GM21526 (cell line): Measurements from ENCODE around the gene HDDC3.
A peak's percentile ranks its signal among the peaks of the same experiment; 100 is the strongest.

Experiments used
- ATAC-seq: cut with Tn5 transposase; IDR thresholded peaks from one replicate; pipeline ENCODE4 v1.9.1; 2021; ENCODE audit warnings: moderate library complexity; ENCODE audit not compliant: unreplicated experiment, low FRiP score

Gene HDDC3

DNA sequence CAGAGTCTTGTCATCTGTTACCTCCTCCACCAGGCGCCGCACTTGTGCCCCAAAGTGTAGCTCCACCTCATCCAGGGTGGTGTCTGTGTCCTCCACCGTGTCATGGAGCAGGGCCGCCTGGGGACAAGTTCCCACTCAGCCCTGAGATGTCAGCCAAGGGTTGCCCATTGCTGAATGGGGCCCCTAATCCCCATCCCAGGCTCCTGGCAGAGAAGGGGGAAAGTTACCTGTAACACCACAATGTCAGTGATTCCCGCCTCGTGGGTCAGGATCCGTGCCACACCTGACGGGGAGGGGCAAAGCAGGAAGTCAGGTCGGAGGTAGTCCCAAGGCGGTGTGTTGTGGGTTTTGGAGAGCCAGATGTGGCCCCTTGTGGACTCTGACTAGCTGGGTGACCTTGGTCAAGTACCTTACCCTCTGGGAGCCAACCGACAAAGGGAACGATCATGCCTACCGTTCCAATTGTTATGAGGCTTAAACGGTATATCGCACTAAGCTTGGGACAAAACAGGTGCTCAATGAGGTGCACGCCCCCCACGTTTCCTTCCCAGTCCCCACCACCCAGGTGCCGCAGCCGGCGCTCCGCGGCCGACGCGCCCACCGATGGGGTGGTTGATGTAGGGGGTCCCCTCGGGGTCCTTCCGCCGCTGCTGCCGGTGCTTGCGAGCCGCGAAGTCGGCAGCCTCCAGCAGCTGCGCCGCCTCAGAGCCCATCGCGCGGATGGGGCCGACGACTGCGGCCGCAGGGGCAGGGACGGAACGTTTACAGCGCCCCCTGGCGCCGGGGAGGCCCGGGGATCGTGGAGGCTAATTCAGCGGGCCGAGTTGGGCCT is at the start of gene HDDC3:
TSS of gene HDDC3 (minus strand) at position 722 of the 832 bp plus-strand sequence. CDS start at position 713, 9 bp downstream.
- peak; percentile 47 for ATAC-seq

- no peak for ATAC-seq
Measured at GRCh38 chr15:90982135-90982534, 49.8 kb upstream of the HDDC3 start.

- ATAC-seq, result peak; percentile 70
Measured at GRCh38 chr15:90981681-90982080, 49.3 kb upstream of the HDDC3 start.

DNA sequence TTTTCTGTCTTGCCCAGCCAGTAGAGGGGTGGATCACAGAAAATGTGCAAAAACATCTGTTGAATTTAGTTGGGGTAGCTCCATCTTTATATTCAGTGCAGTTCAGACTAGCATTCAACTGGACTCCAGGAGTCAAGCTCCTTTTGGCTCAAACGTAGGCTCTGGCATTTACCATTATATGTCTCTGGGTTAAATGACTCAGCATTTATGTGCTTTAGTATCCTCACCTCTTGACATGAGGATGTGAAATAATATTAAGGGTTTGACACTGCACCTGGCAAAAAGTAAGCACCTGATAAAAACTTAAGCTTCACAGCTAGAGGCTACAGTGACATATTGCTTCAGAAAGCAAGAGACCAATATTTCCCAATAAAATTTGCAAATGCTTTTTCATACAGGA is 47.2 kb upstream of the HDDC3 start:
- ATAC-seq, result no peak

DNA sequence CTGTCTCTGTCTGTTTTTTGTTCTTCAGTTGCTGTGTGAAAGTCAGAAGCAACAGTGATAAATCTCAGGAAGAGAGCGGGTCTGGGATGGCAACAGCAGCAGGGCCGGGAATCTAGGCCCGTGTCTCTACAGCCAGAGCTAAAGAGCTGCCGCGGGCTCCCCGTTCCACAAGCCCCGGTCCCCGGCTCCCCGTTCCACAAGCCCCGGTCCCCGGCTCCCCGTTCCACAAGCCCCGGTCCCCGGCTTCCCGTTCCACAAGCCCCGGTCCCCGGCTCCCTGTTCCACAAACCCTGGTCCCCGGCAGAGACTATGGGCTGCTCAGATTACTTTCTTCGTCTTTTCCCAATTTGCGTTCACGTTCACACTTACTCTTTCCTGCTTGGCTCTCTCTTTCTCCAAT is 41.9 kb upstream of the HDDC3 start:
- no peak for ATAC-seq

GRCh38 chr15:90972133-90972532 is 39.8 kb upstream of the HDDC3 start:
- no peak for ATAC-seq

DNA sequence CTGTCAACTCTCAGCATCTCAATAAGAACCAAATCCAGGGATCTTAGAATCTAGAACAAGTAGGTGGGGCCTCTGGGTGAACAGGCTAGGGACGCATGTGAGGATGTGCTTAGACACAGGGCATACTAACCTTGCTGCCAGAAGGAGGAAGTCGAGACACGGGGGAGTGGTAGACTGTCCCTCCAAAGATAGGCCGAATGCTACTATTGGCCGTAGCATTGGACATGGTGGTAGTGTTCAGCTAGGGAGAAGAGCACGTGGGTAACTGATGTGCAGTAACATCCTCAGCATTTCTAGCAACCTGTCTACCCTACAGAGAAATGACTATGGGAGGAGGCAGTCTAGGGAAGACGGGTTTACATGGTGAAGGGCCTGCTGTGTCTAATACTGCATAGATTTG is 37.9 kb upstream of the HDDC3 start:
- no peak for ATAC-seq

DNA sequence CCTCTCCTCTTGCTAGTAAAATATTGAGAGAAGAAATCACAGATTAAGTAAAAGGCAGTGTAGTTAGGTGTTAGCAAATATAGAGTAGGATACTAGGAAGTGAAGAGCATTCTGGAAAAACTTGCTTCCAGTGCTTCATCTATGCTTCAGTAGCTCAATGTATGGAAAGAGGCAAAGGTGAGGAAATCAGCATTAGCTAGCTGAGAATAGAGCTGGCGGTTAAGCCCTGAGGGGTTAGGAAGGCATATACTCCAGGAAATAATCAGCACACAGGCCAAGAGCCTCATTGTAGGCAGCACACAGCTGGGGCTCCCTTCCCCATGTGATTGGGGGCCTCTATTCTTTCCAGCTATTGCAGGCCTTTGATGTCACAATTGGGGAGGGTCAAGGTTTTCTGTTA is 36.1 kb upstream of the HDDC3 start:
- ATAC-seq, result no peak

GRCh38 chr15:90967206-90967605 is 34.9 kb upstream of the HDDC3 start:
- no peak for ATAC-seq

GRCh38 chr15:90966262-90966661 is 33.9 kb upstream of the HDDC3 start:
- ATAC-seq, result no peak

DNA sequence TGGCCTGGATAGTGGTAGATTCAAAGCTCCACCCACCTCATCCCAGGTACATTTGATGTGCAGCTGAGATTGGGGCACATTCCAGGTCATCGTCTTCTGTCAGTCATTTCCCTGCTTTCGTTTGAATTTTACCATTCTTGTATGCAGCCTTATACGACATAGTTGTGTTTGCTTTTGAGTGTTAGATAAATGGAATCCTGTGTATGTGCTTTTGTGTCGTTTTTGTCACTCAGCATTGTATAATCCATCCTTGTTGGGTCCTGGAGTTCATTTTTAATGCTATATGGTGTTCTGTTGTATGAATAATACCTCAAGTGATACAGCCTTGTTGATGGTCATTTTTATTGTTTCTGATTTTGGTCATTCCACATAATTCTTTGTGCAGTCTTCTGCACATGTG is 29.7 kb upstream of the HDDC3 start:
- no peak for ATAC-seq

DNA sequence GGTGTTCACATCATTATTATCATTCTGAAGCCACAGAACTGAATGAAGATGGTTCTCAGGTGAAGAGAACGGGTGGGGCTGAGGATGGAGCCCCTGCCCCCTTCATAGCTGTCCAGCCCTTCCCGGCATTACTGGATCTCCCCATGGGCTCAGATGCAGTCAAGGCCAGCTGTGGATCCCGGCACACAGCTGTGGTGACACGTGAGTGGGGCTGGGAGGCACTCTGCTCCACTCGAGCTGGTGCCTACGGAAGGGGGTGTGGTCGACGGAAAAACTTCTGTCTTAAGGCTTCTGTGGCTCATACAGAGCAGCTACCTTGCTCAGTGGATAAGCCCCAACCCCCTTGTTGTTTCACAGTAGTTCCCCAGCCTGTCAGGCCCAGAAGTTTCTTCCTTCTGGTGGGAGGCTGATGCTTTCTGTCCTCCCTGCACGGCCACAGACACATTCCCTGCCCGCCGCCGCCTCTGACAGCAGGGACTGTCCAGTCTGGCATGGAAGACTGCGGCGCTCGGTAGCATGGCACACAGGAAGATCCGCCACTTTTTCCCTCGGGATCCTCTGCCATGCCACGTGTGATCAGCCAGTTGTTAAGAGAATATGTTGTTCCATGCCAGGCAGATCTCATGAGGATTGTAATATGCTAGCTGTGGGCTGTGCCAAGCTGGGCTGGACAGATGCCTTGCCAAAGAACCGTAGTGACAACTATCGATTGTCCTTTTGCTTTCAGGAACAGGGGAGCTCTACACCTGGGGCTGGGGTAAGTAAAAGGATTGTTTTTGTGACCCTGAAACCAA is 28.1 kb upstream of the HDDC3 start:
- no peak for ATAC-seq

GRCh38 chr15:90959894-90960293 is 27.5 kb upstream of the HDDC3 start:
- no peak for ATAC-seq

DNA sequence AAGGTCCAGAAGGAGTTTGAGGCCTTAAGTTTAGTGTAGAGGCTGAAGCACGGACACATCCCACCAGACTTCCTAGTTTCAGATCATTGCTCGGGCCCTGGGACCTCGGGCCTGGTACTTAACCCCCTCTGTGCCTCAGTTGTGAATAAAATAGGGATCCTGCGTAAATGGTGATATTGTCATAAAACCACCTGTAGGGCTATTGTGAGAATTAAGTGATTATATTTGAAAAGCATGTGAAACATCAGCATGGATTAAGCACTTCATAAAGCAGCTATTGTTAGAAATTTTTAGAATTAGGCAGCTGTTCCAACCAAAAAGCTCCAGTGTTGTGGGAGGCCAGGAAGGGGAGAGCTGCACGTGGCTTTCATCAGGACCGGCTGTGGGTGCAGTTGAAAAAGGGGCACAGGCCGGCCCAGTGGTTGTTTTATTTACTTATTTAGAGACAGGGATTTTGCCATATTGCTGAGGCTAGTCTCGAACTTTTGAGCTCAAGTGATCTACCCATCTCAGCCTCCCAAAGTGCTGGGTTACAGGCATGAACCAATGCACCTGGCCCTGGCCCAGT is 26.8 kb upstream of the HDDC3 start:
- ATAC-seq, result no peak

GRCh38 chr15:90957791-90958190 is 25.4 kb upstream of the HDDC3 start:
- ATAC-seq, result no peak

- no peak for ATAC-seq
Measured at GRCh38 chr15:90957031-90957790, 24.9 kb upstream of the HDDC3 start.

- peak; percentile 32 for ATAC-seq
Measured at GRCh38 chr15:90956274-90957030, 24.1 kb upstream of the HDDC3 start.

DNA sequence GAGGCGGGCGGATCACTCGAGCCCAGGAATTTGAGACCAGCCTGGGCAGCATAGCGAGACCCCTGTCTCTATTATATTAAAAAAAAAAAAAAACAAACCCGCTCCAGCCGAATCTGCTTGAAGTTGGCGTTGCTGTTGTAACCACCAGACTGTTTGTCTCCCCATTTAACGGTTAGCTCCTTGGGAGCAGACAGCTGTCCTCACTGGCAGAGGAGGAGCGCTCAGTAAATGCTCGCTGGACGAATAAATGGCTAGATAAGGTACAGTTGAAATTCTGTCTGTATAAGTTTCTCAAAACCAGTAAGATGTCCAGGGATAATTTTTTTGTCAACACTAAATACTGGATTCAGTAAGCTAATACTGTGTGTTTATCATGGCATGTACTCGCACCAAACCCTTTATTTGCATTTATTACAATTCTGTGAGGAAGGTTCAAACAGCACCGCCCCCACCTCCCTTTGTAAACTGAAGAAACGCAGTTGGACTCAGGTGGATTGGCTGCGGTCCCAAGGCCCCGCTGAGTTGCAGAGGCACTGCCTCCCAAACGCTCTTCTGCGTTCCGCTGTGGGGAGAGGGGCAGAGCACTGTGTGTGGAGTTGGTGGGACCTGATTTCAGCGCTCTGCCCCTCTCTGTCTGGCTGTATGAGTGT is 23.4 kb upstream of the HDDC3 start:
- ATAC-seq, result no peak
